ENCODE measurements around the gene DRC7.
"Not testable (repeated sequence)": the region's sequence is repeated elsewhere in the genome, so short reads cannot be mapped to it uniquely, and the experiment has no call there.

The DRC7 gene

GRCh38 chr16:57660715-57661463, 33.7 kb upstream of the DRC7 start:
- no peak for DNase-seq

GRCh38 chr16:57661510-57661909, 33.1 kb upstream of the DRC7 start:
- no peak for DNase-seq

- DNase-seq, result no peak
These were observed 32.4 kb upstream of the DRC7 start for GRCh38 chr16:57661936-57662906.

- no peak for DNase-seq
These were observed 31.2 kb upstream of the DRC7 start for GRCh38 chr16:57663436-57663835.

GRCh38 chr16:57663917-57664661, 30.5 kb upstream of the DRC7 start:
- DNase-seq, result peak; percentile 86

GRCh38 chr16:57664662-57665025, 30.0 kb upstream of the DRC7 start:
- no peak for DNase-seq

- DNase-seq, result no peak
These were observed 29.1 kb upstream of the DRC7 start for GRCh38 chr16:57665541-57665940.

- no peak for DNase-seq
These were observed 28.1 kb upstream of the DRC7 start for GRCh38 chr16:57666353-57667047.

GRCh38 chr16:57667048-57667525, 27.5 kb upstream of the DRC7 start:
- DNase-seq, result no peak

GRCh38 chr16:57667526-57668262, 26.9 kb upstream of the DRC7 start:
- DNase-seq, result no peak

GRCh38 chr16:57668263-57668571, 26.4 kb upstream of the DRC7 start, which contains the start of gene ADGRG3:
Gene ADGRG3 (plus strand): TSS chr16:57668306. CDS start chr16:57668348, 42 bp downstream.
- no peak for DNase-seq

- no peak for DNase-seq
These were observed 25.8 kb upstream of the DRC7 start for GRCh38 chr16:57668630-57669475.

GRCh38 chr16:57669476-57670162, 25.0 kb upstream of the DRC7 start:
- no peak for DNase-seq

- DNase-seq, result no peak
These were observed 24.4 kb upstream of the DRC7 start for GRCh38 chr16:57670196-57670595.

- DNase-seq, result not testable (repeated sequence)
These were observed 23.2 kb upstream of the DRC7 start for GRCh38 chr16:57671451-57671850.

- no peak for DNase-seq
These were observed 22.2 kb upstream of the DRC7 start for GRCh38 chr16:57672416-57672815.

GRCh38 chr16:57672824-57673223, 21.8 kb upstream of the DRC7 start:
- no peak for DNase-seq

GRCh38 chr16:57675741-57676551, 18.7 kb upstream of the DRC7 start:
- DNase-seq, result no peak

GRCh38 chr16:57676553-57677085, 18.0 kb upstream of the DRC7 start:
- DNase-seq, result no peak

All from 8988T (cell line).